ENCODE data around the gene BICDL1.

DNA sequence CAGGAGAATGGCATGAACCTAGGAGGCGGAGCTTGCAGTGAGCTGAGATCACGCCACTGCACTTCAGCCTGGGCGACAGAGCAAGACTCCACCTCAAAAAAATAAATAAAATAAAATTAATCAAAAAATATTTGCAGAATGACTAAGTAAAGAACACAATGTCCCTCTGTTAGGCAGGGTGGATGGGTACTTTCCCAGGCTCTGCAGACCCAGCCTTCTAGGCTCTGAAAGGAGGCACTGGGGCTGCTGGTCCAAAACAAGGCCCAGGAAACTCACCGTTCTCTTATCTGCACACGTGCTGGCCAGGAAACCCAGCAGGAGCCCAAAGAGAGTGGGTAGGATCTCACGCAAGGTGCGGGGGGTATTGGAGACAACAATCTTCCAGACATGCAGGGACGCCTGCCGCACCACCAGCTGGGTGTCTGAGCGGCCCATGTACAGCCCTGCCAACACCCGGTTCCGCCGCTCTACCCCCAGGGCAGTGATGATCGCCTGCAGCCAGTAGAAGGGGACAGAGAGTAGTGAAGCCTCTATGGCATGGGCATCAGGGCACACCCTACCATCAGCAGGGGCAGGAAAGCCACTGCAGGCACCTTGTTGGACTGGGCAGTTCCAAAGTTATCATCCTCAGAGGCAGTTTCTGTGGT, 153.3 kb downstream of the BICDL1 start:
- TF ChIP-seq, protein P1, sequence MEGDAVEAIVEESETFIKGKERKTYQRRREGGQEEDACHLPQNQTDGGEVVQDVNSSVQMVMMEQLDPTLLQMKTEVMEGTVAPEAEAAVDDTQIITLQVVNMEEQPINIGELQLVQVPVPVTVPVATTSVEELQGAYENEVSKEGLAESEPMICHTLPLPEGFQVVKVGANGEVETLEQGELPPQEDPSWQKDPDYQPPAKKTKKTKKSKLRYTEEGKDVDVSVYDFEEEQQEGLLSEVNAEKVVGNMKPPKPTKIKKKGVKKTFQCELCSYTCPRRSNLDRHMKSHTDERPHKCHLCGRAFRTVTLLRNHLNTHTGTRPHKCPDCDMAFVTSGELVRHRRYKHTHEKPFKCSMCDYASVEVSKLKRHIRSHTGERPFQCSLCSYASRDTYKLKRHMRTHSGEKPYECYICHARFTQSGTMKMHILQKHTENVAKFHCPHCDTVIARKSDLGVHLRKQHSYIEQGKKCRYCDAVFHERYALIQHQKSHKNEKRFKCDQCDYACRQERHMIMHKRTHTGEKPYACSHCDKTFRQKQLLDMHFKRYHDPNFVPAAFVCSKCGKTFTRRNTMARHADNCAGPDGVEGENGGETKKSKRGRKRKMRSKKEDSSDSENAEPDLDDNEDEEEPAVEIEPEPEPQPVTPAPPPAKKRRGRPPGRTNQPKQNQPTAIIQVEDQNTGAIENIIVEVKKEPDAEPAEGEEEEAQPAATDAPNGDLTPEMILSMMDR (IDR thresholded peaks at IDR 0.05), result no peak
- TF ChIP-seq POLR2AphosphoS5 (IDR thresholded peaks at IDR 0.05; ENCODE audit: insufficient read depth in 1 of 2, low read depth in 1 of 2), result no peak

All from vagina (tissue), 2 donors.